B cell (primary cell): ENCODE data around the gene PTRH2.

Experiments used
- CTCF ChIP-seq: fragments of 200-600 bp; IDR thresholded peaks from one replicate; pipeline ENCODE4 v1.8.0; 2022; ENCODE audit warnings: antibody characterized with exemption, mild to moderate bottlenecking
- EZH2 ChIP-seq: IDR thresholded peaks from 2 replicates; pipeline ENCODE4 v1.6.1; 2012; ENCODE audit warnings: borderline replicate concordance, low read depth, mild to moderate bottlenecking, moderate library complexity, low read length; ENCODE audit not compliant: insufficient read depth, poor library complexity, severe bottlenecking

- no peak for TF ChIP-seq EZH2
- TF ChIP-seq CTCF = peak; percentile 86
Observed at GRCh38 chr17:59753522-59754467, 46.6 kb upstream of the PTRH2 start.
